Pancreas (tissue), 10 donors: ENCODE measurements around the gene MFSD12. TPM values are rescaled to one million over a fixed set of nuclear protein-coding genes. Genes with fewer than 3 reads are reported as not detected.

Experiments
- ATAC-seq, 4 donors: fragments of 200-7000 bp; cut with Tn5 transposase; one replicate each; pipeline versions ENCODE4 v1.8.0 to v1.9.1; 2020; ENCODE audit warnings: mild to moderate bottlenecking in 4 of 4, moderate library complexity in 4 of 4
- DNase-seq, 6 donors: peaks; one replicate each; pipeline ENCODE4 v3.0.0-alpha.2; 2020
- FAIRE-seq: peaks from 2 replicates; lab custom pipeline; 2012; peaks lifted over from hg19 to GRCh38; lab: Jason Lieb, UNC
- H3K27ac ChIP-seq, 4 donors: fragments of 200-600 bp; sonication (generic); 1 replicate in 3 of 4; 2 replicates in 1 of 4; pipeline versions ENCODE4 v1.5.0 to v1.8.0; 2020
- H3K27me3 ChIP-seq, 4 donors: fragments of 200-600 bp; one replicate each; pipeline ENCODE4 v1.8.0; 2021
- H3K36me3 ChIP-seq, 3 donors: fragments of 200-600 bp; sonication (generic) in 1 of 3; one replicate each; pipeline versions ENCODE4 v1.5.0 to v1.8.0; 2020 to 2021
- H3K4me1 ChIP-seq, 3 donors: fragments of 200-600 bp; one replicate each; pipeline ENCODE4 v1.8.0; 2021
- H3K4me3 ChIP-seq, 4 donors: fragments of 200-600 bp; sonication (generic) in 2 of 4; one replicate each; pipeline versions ENCODE4 v1.5.0 to v1.8.0; 2020 to 2021
- H3K9me3 ChIP-seq, 4 donors: fragments of 200-600 bp; one replicate each; pipeline ENCODE4 v1.8.0; 2021
- WGBS, 2 donors: extraction: QIAGEN DNeasy Blood & Tissue Kit; methylation state at CpG; one replicate each; pipeline ENCODE4 v1.1.7; 2013; 5-methylcytosine and 5-hydroxymethylcytosine counted together
- intact Hi-C, 3 donors: fragments of 100-400 bp; cut with DNase I; formaldehyde crosslinking; loops; one replicate each; pipeline versions ENCODE4 v1.11.1 to v1.14.2; 2022
- polyA plus RNA-seq, 2 donors: library from polyadenylated mRNA; stranded (reverse); fragments of 200-250 nt; gene quantifications; one replicate each; pipeline ENCODE4 v1.2.3, GENCODE V29; 2013
- total RNA-seq, 6 donors: library from RNA; stranded (reverse); fragmentation: NEBNext Ultra II Directional in 4 of 6; extraction: Animal tissue kit (Norgen Biotek cat#: 25700) in 4 of 6; gene quantifications; one replicate each; pipeline versions ENCODE4 v1.2.1 to v1.2.4, GENCODE V29; 2021 to 2023
- TF ChIP-seq, protein P1 (sequence below), 4 donors: fragments of 200-600 bp; sonication (generic) in 3 of 4; IDR thresholded peaks; one replicate each; pipeline versions ENCODE4 v1.5.0 to v1.8.0; 2021; ENCODE audit warnings: antibody characterized with exemption in 4 of 4
- donor health status: healthy with polysubstance abuse.
- donor health status: DM: no; HTN: no; CAD: no; lungs with moderate emphysema.
- donor health status: DM: no; HTN: no; CAD: no.
- donor health status: control.
- donor health status: control.
- donor health status: Bipolar disorder and iron deficiency.
- donor health status: DM: yes; HTN: yes; CAD: no.
- donor health status: DM: no; HTN: no; CAD: no.
- donor health status: DM: no; HTN: no; CAD: no.
- donor health status: DM: yes; HTN: yes; CAD: no.

MFSD12 gene
- total and polyA plus RNA-seq, 8 donors: 24.8 to 53.8 (median 39.2) TPM

DNA sequence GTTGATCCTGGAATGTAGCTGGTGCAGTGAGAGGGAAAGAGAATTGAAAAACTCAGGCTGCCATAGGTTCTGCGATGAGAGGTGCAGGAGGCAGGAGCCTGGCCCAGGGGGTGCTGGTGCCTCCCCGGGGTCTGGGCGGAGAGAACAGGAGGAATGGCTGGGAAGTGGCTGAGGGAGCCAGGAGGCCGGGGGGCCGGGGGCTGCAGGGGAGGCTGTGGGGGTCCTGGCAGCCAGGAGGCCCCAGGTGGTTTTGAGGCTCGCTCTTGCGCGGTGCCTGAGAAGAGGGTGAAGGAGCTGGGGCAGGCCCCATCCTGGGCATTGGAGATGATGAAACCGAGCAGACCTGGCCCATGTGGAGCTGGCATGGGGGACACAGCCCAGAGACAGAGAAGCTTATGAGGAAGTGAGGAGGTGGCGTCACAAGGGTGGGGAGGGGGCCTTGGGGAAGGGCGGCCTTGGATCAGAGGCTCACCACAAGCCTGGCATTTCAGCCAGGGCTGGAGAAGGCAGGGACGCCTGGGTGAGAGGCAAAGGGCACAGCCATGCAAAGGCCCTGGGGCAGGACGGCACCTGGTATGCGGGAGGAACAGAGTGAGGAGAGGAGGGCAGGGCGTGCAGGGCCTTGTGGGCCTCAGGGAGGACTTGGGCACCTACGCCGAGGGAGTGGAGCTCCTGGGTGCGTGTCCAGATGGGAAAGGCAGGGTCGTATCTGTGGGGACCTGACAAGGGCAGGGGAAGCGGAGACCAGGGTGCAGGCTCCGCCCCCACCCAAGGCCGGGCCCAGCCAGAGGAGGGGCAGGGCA lies 19.7 kb downstream of the MFSD12 start:
- H3K4me3 ChIP-seq: no peak overlapping the region
- peaks cover 0 to 30% (median 10%) of the 10 kb centered on the region in 3 donors for H3K36me3 ChIP-seq
- H3K9me3 ChIP-seq: no peaks in the 10 kb centered on the region
- TF ChIP-seq, protein P1, sequence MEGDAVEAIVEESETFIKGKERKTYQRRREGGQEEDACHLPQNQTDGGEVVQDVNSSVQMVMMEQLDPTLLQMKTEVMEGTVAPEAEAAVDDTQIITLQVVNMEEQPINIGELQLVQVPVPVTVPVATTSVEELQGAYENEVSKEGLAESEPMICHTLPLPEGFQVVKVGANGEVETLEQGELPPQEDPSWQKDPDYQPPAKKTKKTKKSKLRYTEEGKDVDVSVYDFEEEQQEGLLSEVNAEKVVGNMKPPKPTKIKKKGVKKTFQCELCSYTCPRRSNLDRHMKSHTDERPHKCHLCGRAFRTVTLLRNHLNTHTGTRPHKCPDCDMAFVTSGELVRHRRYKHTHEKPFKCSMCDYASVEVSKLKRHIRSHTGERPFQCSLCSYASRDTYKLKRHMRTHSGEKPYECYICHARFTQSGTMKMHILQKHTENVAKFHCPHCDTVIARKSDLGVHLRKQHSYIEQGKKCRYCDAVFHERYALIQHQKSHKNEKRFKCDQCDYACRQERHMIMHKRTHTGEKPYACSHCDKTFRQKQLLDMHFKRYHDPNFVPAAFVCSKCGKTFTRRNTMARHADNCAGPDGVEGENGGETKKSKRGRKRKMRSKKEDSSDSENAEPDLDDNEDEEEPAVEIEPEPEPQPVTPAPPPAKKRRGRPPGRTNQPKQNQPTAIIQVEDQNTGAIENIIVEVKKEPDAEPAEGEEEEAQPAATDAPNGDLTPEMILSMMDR (IDR thresholded peaks at IDR 0.05): no peak
- intact Hi-C loops: no loop called here
- H3K27me3 ChIP-seq: no peaks in the 10 kb centered on the region
- no peaks in the 10 kb centered on the region for H3K4me1 ChIP-seq
- DNase-seq: peak in 2 of 6 donors; percentile 30 to 56
- FAIRE-seq: no peak
- no peak overlapping the region for H3K27ac ChIP-seq
- 84 to 87% methylated on average over 22 of the region's 22 CpGs for WGBS, 2 donors
- peak in 2 of 4 donors; percentile 5 to 11 for ATAC-seq

DNA sequence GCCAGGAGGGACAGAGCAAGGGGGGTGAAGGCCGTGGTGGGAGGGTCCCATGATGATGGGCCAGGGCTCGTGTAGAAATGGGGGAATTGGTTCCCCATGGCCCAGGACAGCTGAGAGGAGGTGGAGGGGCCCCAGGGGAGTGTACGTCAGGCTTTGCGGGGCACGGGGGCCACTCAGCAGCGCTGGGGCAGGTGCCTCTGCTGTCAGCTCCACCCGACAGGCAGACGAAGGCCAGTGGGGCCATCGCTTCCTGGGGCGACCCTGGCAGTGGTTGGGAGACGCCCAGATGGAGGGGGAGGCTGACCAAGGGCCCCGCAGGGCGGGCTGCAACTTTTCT lies 20.3 kb downstream of the MFSD12 start:
- intact Hi-C loops: no loop called here
- H3K27ac ChIP-seq: no peak overlapping the region
- WGBS, 2 donors: 83 to 86% methylated on average over 12 to 13 of the region's 13 CpGs
- ATAC-seq: peak in 1 of 4 donors; percentile 1
- TF ChIP-seq, protein P1 (IDR thresholded peaks at IDR 0.05): no peak
- no peak for FAIRE-seq
- H3K27me3 ChIP-seq: no peaks in the 10 kb centered on the region
- H3K4me1 ChIP-seq: no peaks in the 10 kb centered on the region
- peaks cover 0 to 34% (median 12%) of the 10 kb centered on the region in 3 donors for H3K36me3 ChIP-seq
- DNase-seq: peak in 1 of 6 donors; percentile 44
- no peaks in the 10 kb centered on the region for H3K9me3 ChIP-seq
- no peak overlapping the region for H3K4me3 ChIP-seq

DNA sequence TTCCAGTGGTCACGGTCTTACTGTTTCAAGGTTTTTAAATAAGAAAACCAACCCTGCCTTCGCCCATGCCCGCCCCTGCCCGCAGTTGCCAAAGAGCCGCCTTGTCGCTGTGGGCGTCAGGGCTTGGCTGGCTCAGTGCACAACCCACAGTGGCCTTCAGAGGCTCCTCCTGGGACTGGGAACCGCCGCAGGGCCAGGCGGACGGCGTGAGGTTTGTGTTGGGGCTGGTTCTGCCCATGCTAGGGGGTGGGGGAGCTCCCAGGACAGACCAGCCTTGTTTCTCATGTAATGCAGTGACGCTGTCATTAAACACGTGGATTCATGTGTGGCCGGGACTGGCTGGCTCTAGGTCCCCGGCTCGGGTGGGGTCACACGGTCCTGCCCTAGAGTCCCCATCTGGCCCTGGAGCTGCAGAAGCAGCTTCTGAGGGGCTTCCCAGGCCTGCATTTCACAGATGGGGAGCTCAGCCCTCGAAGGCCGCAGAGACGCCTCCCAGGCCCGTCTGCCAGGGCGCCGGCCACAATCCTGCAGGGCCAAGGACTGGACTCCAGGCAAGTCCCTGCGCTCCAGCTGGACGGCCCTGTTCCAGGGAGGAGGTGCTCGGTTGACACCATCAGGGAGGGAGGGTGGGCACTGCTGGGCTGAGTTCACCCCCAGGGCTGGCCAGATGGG lies 20.8 kb downstream of the MFSD12 start:
- Histone ChIP-seq H3K9me3 (no peaks in the 10 kb centered on the region), H3K4me3 (no peak overlapping the region), H3K27ac (no peak overlapping the region), H3K27me3 (no peaks in the 10 kb centered on the region), H3K4me1 (no peaks in the 10 kb centered on the region), H3K36me3 (peaks cover 0 to 40% (median 17%) of the 10 kb centered on the region in 3 donors)
- peak in 2 of 6 donors; percentile 37 to 51 for DNase-seq
- TF ChIP-seq, protein P1 (IDR thresholded peaks at IDR 0.05): no peak
- 83 to 87% methylated on average over 27 of the region's 27 CpGs for WGBS, 2 donors
- ATAC-seq: peak in 3 of 4 donors; percentile 4 to 14 (median 6)
- intact Hi-C loops: no loop called here
- no peak for FAIRE-seq

DNA sequence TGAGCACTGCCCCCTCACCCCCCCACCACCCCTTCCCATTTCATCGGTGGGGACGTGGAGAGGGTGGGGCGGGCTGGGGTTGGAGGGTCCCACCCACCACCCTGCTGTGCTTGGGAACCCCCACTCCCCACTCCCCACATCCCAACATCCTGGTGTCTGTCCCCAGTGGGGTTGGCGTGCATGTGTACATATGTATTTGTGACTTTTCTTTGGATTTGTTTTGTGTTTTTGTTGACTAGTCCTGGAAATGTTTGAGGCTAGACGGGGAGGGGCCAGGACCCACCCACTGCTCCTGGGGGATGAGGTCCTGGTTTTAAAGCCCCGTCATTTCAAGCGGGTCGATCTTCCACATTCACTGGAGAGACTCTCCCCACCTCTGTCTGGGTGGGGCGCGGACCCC lies 21.4 kb downstream of the MFSD12 start:
- H3K36me3 ChIP-seq: peaks cover 0 to 45% (median 22%) of the 10 kb centered on the region in 3 donors
- H3K27me3 ChIP-seq: no peaks in the 10 kb centered on the region
- DNase-seq: no peak
- no peaks in the 10 kb centered on the region for H3K9me3 ChIP-seq
- H3K4me1 ChIP-seq: no peaks in the 10 kb centered on the region
- FAIRE-seq: no peak
- TF ChIP-seq, protein P1 (IDR thresholded peaks at IDR 0.05): no peak
- WGBS, 2 donors: 86 to 87% methylated on average over 10 of the region's 10 CpGs
- no peak overlapping the region for H3K4me3 ChIP-seq
- no peak overlapping the region for H3K27ac ChIP-seq
- intact Hi-C loops: no loop called here
- ATAC-seq: no peak
